Glomerular visceral epithelial cell (primary cell): Measurements from ENCODE around the gene INO80E.
"Not testable (repeated sequence)": the region's sequence is repeated elsewhere in the genome, so short reads cannot be mapped to it uniquely, and the experiment has no call there.

ENCODE experiments used
- DNase-seq: peaks from one replicate; pipeline ENCODE4 v3.0.0-alpha.2; 2016; ENCODE audit errors: extremely low spot score

Gene INO80E

GRCh38 chr16:30031477-30031918 is 35.5 kb downstream of the INO80E start:
- DNase-seq, result no peak

GRCh38 chr16:30032083-30032819 is 36.2 kb downstream of the INO80E start:
- peak; percentile 66 for DNase-seq

- no peak for DNase-seq
Observed at GRCh38 chr16:30033270-30033669, 37.2 kb downstream of the INO80E start.

GRCh38 chr16:30040221-30040620 is 44.2 kb downstream of the INO80E start:
- no peak for DNase-seq

GRCh38 chr16:30040690-30041089 is 44.6 kb downstream of the INO80E start:
- DNase-seq, result not testable (repeated sequence)

GRCh38 chr16:30041841-30042240 is 45.8 kb downstream of the INO80E start:
- no peak for DNase-seq

GRCh38 chr16:30046178-30046577 is 50.1 kb downstream of the INO80E start:
- DNase-seq, result no peak

- no peak for DNase-seq
Observed at GRCh38 chr16:30046588-30046987, 50.5 kb downstream of the INO80E start.

- DNase-seq, result no peak
Observed at GRCh38 chr16:30049871-30050270, 53.8 kb downstream of the INO80E start.

- peak; percentile 62 for DNase-seq
Observed at GRCh38 chr16:30051518-30051917, 55.5 kb downstream of the INO80E start.

- DNase-seq, result peak; percentile 92
Observed at GRCh38 chr16:30052671-30053372, 56.8 kb downstream of the INO80E start.

- no peak for DNase-seq
Observed at GRCh38 chr16:30053376-30054015, 57.5 kb downstream of the INO80E start.

- DNase-seq, result no peak
Observed at GRCh38 chr16:30054451-30054850, 58.4 kb downstream of the INO80E start.

- DNase-seq, result no peak
Observed at GRCh38 chr16:30054959-30055553, 59.0 kb downstream of the INO80E start.
